Esophagus muscularis mucosa (tissue), 4 donors: ENCODE measurements around the gene HELZ. TPM values are rescaled to one million over a fixed set of nuclear protein-coding genes. Genes with fewer than 3 reads are reported as not detected.
"Not testable (repeated sequence)": the region's sequence is repeated elsewhere in the genome, so short reads cannot be mapped to it uniquely, and the experiment has no call there.

Source experiments
- DNase-seq: peaks from one replicate; pipeline ENCODE4 v3.0.0-alpha.2; 2017; ENCODE audit errors: extremely low spot score
- H3K27ac ChIP-seq, 4 donors: fragments of 200-600 bp; sonication (generic); replicated peaks in 1 of 4; 1 replicate in 3 of 4; 2 replicates in 1 of 4; pipeline ENCODE4 v1.5.1; 2016 to 2019; ENCODE audit warnings: mild to moderate bottlenecking in 1 of 4
- H3K27me3 ChIP-seq, 4 donors: fragments of 200-600 bp; sonication (generic); one replicate each; pipeline versions ENCODE4 v1.5.1 to v1.6.0; 2016 to 2019
- H3K36me3 ChIP-seq, 4 donors: fragments of 200-600 bp; sonication (generic); one replicate each; pipeline ENCODE4 v1.5.1; 2016 to 2019
- H3K4me1 ChIP-seq, 4 donors: fragments of 200-600 bp; sonication (generic); one replicate each; pipeline ENCODE4 v1.5.1; 2016 to 2019
- H3K4me3 ChIP-seq, 4 donors: fragments of 200-600 bp; sonication (generic); 1 replicate in 2 of 4; 2 replicates in 2 of 4; pipeline ENCODE4 v1.5.1; 2016 to 2019; ENCODE audit warnings: mild to moderate bottlenecking in 4 of 4, moderate library complexity in 1 of 4
- H3K9me3 ChIP-seq, 4 donors: fragments of 200-600 bp; sonication (generic); 1 replicate in 3 of 4; 2 replicates in 1 of 4; pipeline ENCODE4 v1.5.1; 2016 to 2019
- CTCF ChIP-seq, 3 experiments: fragments of 200-600 bp in 2 of 3; fragments of 450-650 bp in 1 of 3; sonication (generic) in 2 of 3; IDR thresholded peaks; one replicate each; pipeline ENCODE4 v1.5.1; 2017 to 2019; ENCODE audit warnings: antibody characterized with exemption in 3 of 3, mild to moderate bottlenecking in 2 of 3, moderate library complexity in 1 of 3
- EP300 ChIP-seq: sonication (generic); formaldehyde crosslinking; IDR thresholded peaks from one replicate; pipeline ENCODE4 v1.6.1; 2017; ENCODE audit warnings: antibody characterized with exemption
- POLR2A ChIP-seq: fragments of 450-650 bp; IDR thresholded peaks from one replicate; pipeline ENCODE4 v1.6.1; 2017; ENCODE audit warnings: antibody characterized with exemption, moderate library complexity, mild to moderate bottlenecking, low read depth
- POLR2AphosphoS5 ChIP-seq, 2 donors: sonication (generic); formaldehyde crosslinking; IDR thresholded peaks; one replicate each; pipeline ENCODE4 v1.6.1; 2017; ENCODE audit warnings: antibody characterized with exemption in 2 of 2
- WGBS: methylation state at CpG from one replicate; pipeline ENCODE4 v1.1.5; 2018; 5-methylcytosine and 5-hydroxymethylcytosine counted together
- intact Hi-C: fragments of 100-400 bp; cut with DNase I; formaldehyde crosslinking; loops from one replicate; pipeline ENCODE4 v1.15.1; 2023
- total RNA-seq, 4 donors: library from RNA; depleted of rRNA; stranded (reverse); fragments of >200 nt; gene quantifications; one replicate each; pipeline versions ENCODE4 v1.1.0 to v1.2.1, GENCODE V29; 2016

The HELZ gene
- total RNA-seq, 4 donors from 2014 or later = 35.0 to 62.3 (median 45.8) TPM

DNA sequence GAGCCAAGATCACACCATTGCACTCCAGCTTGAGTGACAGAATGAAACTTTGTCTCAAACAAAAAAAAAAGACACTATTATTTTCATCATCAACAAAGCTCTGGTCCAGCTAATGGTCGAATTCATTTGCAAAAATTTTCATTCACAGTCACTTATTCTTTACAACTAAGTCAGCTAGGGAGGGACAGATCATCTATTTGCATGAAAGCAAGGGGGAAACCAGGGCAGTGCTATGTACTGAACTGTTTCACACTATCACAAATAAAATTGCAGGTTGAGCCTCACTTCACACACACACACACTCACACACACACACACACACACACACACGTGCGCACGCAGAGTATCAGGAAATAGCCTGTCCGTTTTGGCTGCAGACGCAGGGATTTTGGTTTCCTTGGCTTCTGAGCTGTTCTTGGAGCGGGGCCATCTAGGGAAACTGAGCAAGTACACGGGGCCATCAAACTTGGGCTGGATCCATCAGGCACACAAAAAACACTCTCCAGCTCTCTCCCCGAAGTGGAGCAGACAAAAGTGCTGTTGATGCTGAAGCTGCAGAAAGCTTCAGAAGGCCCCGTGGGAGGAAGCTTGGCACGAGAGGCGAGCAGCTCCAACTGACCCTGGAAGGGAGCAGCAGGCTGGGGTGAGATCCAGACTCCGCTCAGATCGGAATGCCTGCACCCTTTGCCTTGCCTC is 44.3 kb upstream of the HELZ start:
- H3K4me3 ChIP-seq = peak overlapping the region in 3 of 4 donors; percentile 19 to 32 (median 22)
- TF ChIP-seq EP300 (no peak), POLR2AphosphoS5 (IDR thresholded peaks at IDR 0.05) (peak; percentile 21 to 38)
- H3K36me3 ChIP-seq = no peaks in the 10 kb centered on the region
- H3K27ac ChIP-seq = no peak overlapping the region
- intact Hi-C loops = no loop called here
- 6% methylated on average over 14 of the region's 14 CpGs for WGBS
- peaks cover 8 to 30% (median 27%) of the 10 kb centered on the region in 4 donors for H3K4me1 ChIP-seq
- no peaks in the 10 kb centered on the region for H3K27me3 ChIP-seq
- peak; percentile 92 for DNase-seq
- H3K9me3 ChIP-seq = no peaks in the 10 kb centered on the region

DNA sequence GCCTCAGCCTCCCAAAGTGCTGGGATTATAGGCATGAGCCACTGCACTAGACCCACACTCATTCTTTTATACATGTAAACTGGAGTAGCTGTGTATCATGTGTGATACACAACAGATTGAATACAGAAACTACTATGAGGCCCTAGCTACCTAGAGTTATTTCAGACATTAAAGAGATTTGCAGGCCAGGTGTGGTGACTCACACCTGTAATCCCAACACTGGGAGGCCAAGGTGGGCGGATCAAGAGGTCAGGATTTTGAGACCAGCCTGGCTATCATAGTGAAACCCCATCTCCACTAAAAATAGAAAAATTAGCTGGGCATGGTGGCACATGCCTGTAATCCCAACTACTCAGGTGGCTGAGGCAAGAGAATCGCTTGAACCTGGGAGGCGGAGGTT is 41.8 kb upstream of the HELZ start:
- H3K36me3 ChIP-seq, H3K9me3 ChIP-seq, H3K27me3 ChIP-seq, DNase-seq, H3K4me3 ChIP-seq, intact Hi-C loops, H3K27ac ChIP-seq: not testable (repeated sequence)
- WGBS = 79% methylated on average over 3 of the region's 3 CpGs
- H3K4me1 ChIP-seq = peaks cover 8 to 27% (median 23%) of the 10 kb centered on the region in 4 donors

DNA sequence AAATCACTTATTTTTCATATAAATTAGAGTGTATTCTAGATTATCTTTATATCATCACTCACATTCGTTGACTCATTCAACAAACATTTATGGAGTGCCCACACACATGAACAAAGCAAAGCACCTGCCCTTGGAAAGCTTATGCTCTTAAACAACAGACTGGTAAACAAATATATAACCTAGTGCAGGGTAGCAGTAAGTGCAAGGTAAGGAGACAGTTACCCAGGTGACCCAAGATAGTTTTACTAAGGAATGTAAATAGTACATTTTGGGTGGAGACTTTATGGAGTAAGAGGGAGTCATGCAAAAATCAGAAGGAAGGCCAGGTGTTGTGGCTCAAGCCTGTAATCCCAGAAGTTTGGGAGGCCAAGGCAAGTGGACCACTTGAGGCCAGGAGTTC is 40.4 kb upstream of the HELZ start:
- intact Hi-C loops = no loop called here
- Histone ChIP-seq H3K4me3 (no peak overlapping the region), H3K4me1 (peaks cover 8 to 20% (median 17%) of the 10 kb centered on the region in 4 donors), H3K27ac (no peak overlapping the region), H3K9me3 (no peaks in the 10 kb centered on the region), H3K27me3 (no peaks in the 10 kb centered on the region), H3K36me3 (no peaks in the 10 kb centered on the region)
- 86% methylated on average over 1 of the region's 1 CpG for WGBS
- no peak for TF ChIP-seq POLR2A
- no peak for TF ChIP-seq EP300
- no peak for TF ChIP-seq CTCF (IDR thresholded peaks at IDR 0.05)
- no peak for TF ChIP-seq POLR2AphosphoS5 (IDR thresholded peaks at IDR 0.05)
- DNase-seq = no peak

- Histone ChIP-seq H3K4me1 (peaks cover 0 to 6% (median 3%) of the 10 kb centered on the region in 4 donors), H3K4me3 (no peak overlapping the region), H3K9me3 (no peaks in the 10 kb centered on the region), H3K36me3 (no peaks in the 10 kb centered on the region), H3K27me3 (no peaks in the 10 kb centered on the region), H3K27ac (no peak overlapping the region)
- DNase-seq = no peak
- WGBS = 78% methylated on average over 5 of the region's 5 CpGs
- intact Hi-C loops = no loop called here
- TF ChIP-seq EP300 (no peak), POLR2A (no peak), POLR2AphosphoS5 (IDR thresholded peaks at IDR 0.05) (no peak), CTCF (IDR thresholded peaks at IDR 0.05) (no peak)
These were observed 38.9 kb upstream of the HELZ start for GRCh38 chr17:67283731-67284516.

DNA sequence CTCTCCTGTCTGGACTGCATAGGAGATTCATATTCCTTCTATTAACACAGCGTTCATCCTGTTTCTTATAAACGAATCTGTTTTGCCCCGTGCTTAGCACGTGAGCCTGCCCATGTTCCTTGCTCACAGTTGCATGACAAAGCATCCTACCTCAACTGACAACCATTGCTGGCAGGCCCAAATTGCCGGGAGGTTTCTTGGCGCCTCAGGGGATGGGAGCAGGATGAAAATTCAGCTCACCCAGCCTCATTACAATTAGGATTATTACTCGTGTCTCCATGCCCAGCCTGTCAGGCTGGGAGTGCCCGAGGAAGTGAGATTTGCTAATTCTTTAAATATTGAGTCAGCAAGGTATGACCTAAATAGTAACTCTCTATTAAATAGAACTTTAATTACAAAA is 36.7 kb upstream of the HELZ start:
- Histone ChIP-seq H3K9me3 (no peaks in the 10 kb centered on the region), H3K27me3 (no peaks in the 10 kb centered on the region), H3K27ac (no peak overlapping the region), H3K4me3 (no peak overlapping the region), H3K36me3 (no peaks in the 10 kb centered on the region), H3K4me1 (peaks cover 0 to 4% (median 0%) of the 10 kb centered on the region in 4 donors)
- intact Hi-C loops = no loop called here
- TF ChIP-seq POLR2AphosphoS5 (IDR thresholded peaks at IDR 0.05) (no peak), EP300 (no peak), POLR2A (no peak), CTCF (IDR thresholded peaks at IDR 0.05) (no peak)
- WGBS = 72% methylated on average over 8 of the region's 8 CpGs
- DNase-seq = no peak
